ENCODE data around the gene PARP11. TPM values are rescaled to one million over a fixed set of nuclear protein-coding genes. Genes with fewer than 3 reads are reported as not detected.

PARP11 gene
- total and polyA plus RNA-seq, 2 donors (not counting 3 experiments of a cell fraction or from before 2014, with no cell fraction given): 3.0 to 4.9 TPM

GRCh38 chr12:3904999-3905398, 31.8 kb upstream of the PARP11 start:
- Histone ChIP-seq H3K27me3 (ENCODE audit: control insufficient read depth in 2 of 2, insufficient read depth in 2 of 2, low read length in 2 of 2) (no peaks in the 10 kb centered on the region), H2AFZ (ENCODE audit: low read depth, low read length) (no peak overlapping the region), H3K9ac (replicated peaks; ENCODE audit: extremely low read depth, insufficient read depth, low read length) (no peak overlapping the region), H3K9me3 (replicated peaks; ENCODE audit: control insufficient read depth, insufficient read depth, low read length) (no peaks in the 10 kb centered on the region), H3K36me3 (ENCODE audit: control insufficient read depth in 2 of 2, extremely low read depth in 1 of 2, insufficient read depth in 2 of 2, low read length in 2 of 2) (no peaks in the 10 kb centered on the region), H4K20me1 (replicated peaks; ENCODE audit: control insufficient read depth, extremely low read depth, insufficient read depth, low read length) (no peaks in the 10 kb centered on the region), H3K79me2 (ENCODE audit: control insufficient read depth, insufficient read depth, low read length) (no peaks in the 10 kb centered on the region), H3K4me3 (replicated peaks in 1 of 3; ENCODE audit: insufficient read depth in 1 of 3, low read depth in 1 of 3, low read length in 3 of 3) (no peak overlapping the region), H3K27ac (ENCODE audit: insufficient read depth, low read depth, low read length) (no peak overlapping the region), H3K4me2 (ENCODE audit: insufficient read depth, low read length) (no peak overlapping the region), H3K4me1 (ENCODE audit: control insufficient read depth, extremely low read depth, insufficient read depth, low read length) (no peaks in the 10 kb centered on the region), H3K9me1 (replicated peaks; ENCODE audit: control insufficient read depth, extremely low read depth, insufficient read depth, low read length) (no peaks in the 10 kb centered on the region)
- intact Hi-C loops (cut with micrococcal nuclease): no loop called here
- TF ChIP-seq POLR2A (IDR thresholded peaks at IDR 0.05; ENCODE audit: low read depth, low read length) (no peak), CTCF (IDR thresholded peaks at IDR 0.05; ENCODE audit: extremely low read depth in 1 of 2, insufficient read depth in 1 of 2, low read depth in 1 of 2, low read length in 2 of 2) (no peak), MYC (IDR thresholded peaks at IDR 0.05; ENCODE audit: low read depth, low read length) (no peak), GATA2 (IDR thresholded peaks at IDR 0.05; ENCODE audit: insufficient read depth, insufficient read length, low read depth, low read length) (no peak), FOS (IDR thresholded peaks at IDR 0.05; ENCODE audit: borderline replicate concordance, insufficient read depth, low read length) (no peak), POLR2AphosphoS5 (IDR thresholded peaks at IDR 0.05; ENCODE audit: insufficient read depth, low read depth, low read length) (no peak), JUN (IDR thresholded peaks at IDR 0.05; ENCODE audit: borderline replicate concordance, insufficient read depth, insufficient read length, low read depth) (no peak), MAX (IDR thresholded peaks at IDR 0.05; ENCODE audit: insufficient read depth, insufficient read length) (no peak), EZH2 (IDR thresholded peaks at IDR 0.05; ENCODE audit: borderline replicate concordance, low read depth, low read length, severe bottlenecking) (no peak)
- no peak for DNase-seq (ENCODE audit: low read depth, low spot score)
- no TSS peak for BruUV-seq (replicated peaks)
- ChIA-PET CTCF (interaction anchor here (0.7 to 1.1 kb wide), 2 partner anchors 372 to 374 kb away, joined by 3 read pairs; no protein-coding TSS in a partner anchor), POLR2A (no interaction called here)
- dilution Hi-C loops (cut with MboI; ENCODE audit: extremely low pct_ligation_motif_present, low sequenced_read_pairs): no loop called here
- FAIRE-seq: no peak

Measured in endothelial cell of umbilical vein (primary cell).